Pancreas (tissue), 10 donors: ENCODE measurements around the gene AVEN. TPM values are rescaled to one million over a fixed set of nuclear protein-coding genes. Genes with fewer than 3 reads are reported as not detected.

ENCODE experiments used
- ATAC-seq, 4 donors: fragments of 200-7000 bp; cut with Tn5 transposase; one replicate each; pipeline versions ENCODE4 v1.8.0 to v1.9.1; 2020; ENCODE audit warnings: mild to moderate bottlenecking in 4 of 4, moderate library complexity in 4 of 4
- DNase-seq, 6 donors: peaks; one replicate each; pipeline ENCODE4 v3.0.0-alpha.2; 2020
- FAIRE-seq: peaks from 2 replicates; lab custom pipeline; 2012; peaks lifted over from hg19 to GRCh38; lab: Jason Lieb, UNC
- H3K27ac ChIP-seq, 4 donors: fragments of 200-600 bp; sonication (generic); 1 replicate in 3 of 4; 2 replicates in 1 of 4; pipeline versions ENCODE4 v1.5.0 to v1.8.0; 2020
- H3K27me3 ChIP-seq, 4 donors: fragments of 200-600 bp; one replicate each; pipeline ENCODE4 v1.8.0; 2021
- H3K36me3 ChIP-seq, 3 donors: fragments of 200-600 bp; sonication (generic) in 1 of 3; one replicate each; pipeline versions ENCODE4 v1.5.0 to v1.8.0; 2020 to 2021
- H3K4me1 ChIP-seq, 3 donors: fragments of 200-600 bp; one replicate each; pipeline ENCODE4 v1.8.0; 2021
- H3K4me3 ChIP-seq, 4 donors: fragments of 200-600 bp; sonication (generic) in 2 of 4; one replicate each; pipeline versions ENCODE4 v1.5.0 to v1.8.0; 2020 to 2021
- H3K9me3 ChIP-seq, 4 donors: fragments of 200-600 bp; one replicate each; pipeline ENCODE4 v1.8.0; 2021
- CTCF ChIP-seq, 4 donors: fragments of 200-600 bp; sonication (generic) in 3 of 4; IDR thresholded peaks; one replicate each; pipeline versions ENCODE4 v1.5.0 to v1.8.0; 2021; ENCODE audit warnings: antibody characterized with exemption in 4 of 4
- WGBS, 2 donors: extraction: QIAGEN DNeasy Blood & Tissue Kit; methylation state at CpG; one replicate each; pipeline ENCODE4 v1.1.7; 2013; 5-methylcytosine and 5-hydroxymethylcytosine counted together
- intact Hi-C, 3 donors: fragments of 100-400 bp; cut with DNase I; formaldehyde crosslinking; loops; one replicate each; pipeline versions ENCODE4 v1.11.1 to v1.14.2; 2022
- polyA plus RNA-seq, 2 donors: library from polyadenylated mRNA; stranded (reverse); fragments of 200-250 nt; gene quantifications; one replicate each; pipeline ENCODE4 v1.2.3, GENCODE V29; 2013
- total RNA-seq, 6 donors: library from RNA; stranded (reverse); fragmentation: NEBNext Ultra II Directional in 4 of 6; extraction: Animal tissue kit (Norgen Biotek cat#: 25700) in 4 of 6; gene quantifications; one replicate each; pipeline versions ENCODE4 v1.2.1 to v1.2.4, GENCODE V29; 2021 to 2023
- donor health status: healthy with polysubstance abuse.
- donor health status: DM: no; HTN: no; CAD: no; lungs with moderate emphysema.
- donor health status: DM: no; HTN: no; CAD: no.
- donor health status: control.
- donor health status: control.
- donor health status: Bipolar disorder and iron deficiency.
- donor health status: DM: yes; HTN: yes; CAD: no.
- donor health status: DM: no; HTN: no; CAD: no.
- donor health status: DM: no; HTN: no; CAD: no.
- donor health status: DM: yes; HTN: yes; CAD: no.

The AVEN gene
- total and polyA plus RNA-seq, 8 donors, result 5.9 to 13.9 (median 9.6) TPM

GRCh38 chr15:33941279-33942063, 97.5 kb downstream of the AVEN start:
- intact Hi-C loops, result no loop called here
- H3K36me3 ChIP-seq, result no peaks in the 10 kb centered on the region
- peak; percentile 81 for FAIRE-seq
- TF ChIP-seq CTCF (IDR thresholded peaks at IDR 0.05), result no peak
- H3K27me3 ChIP-seq, result no peaks in the 10 kb centered on the region
- no peaks in the 10 kb centered on the region for H3K9me3 ChIP-seq
- H3K4me3 ChIP-seq, result no peak overlapping the region
- 54 to 62% methylated on average over 4 of the region's 4 CpGs for WGBS, 2 donors
- peaks cover 0 to 12% (median 0%) of the 10 kb centered on the region in 3 donors for H3K4me1 ChIP-seq
- peak in 2 of 4 donors; percentile 68 to 78 for ATAC-seq
- H3K27ac ChIP-seq, result no peak overlapping the region
- DNase-seq, result no peak

- FAIRE-seq (no peak), DNase-seq (no peak), ATAC-seq (no peak)
- WGBS, 2 donors, result 71 to 83% methylated on average over 5 of the region's 5 CpGs
- H3K4me1 ChIP-seq, result no peaks in the 10 kb centered on the region
- no peak for TF ChIP-seq CTCF (IDR thresholded peaks at IDR 0.05)
- H3K27ac ChIP-seq, result no peak overlapping the region
- intact Hi-C loops, result no loop called here
- H3K9me3 ChIP-seq, result no peaks in the 10 kb centered on the region
- no peaks in the 10 kb centered on the region for H3K36me3 ChIP-seq
- H3K27me3 ChIP-seq, result no peaks in the 10 kb centered on the region
- H3K4me3 ChIP-seq, result no peak overlapping the region
Measured at GRCh38 chr15:33934921-33935320, 104.1 kb downstream of the AVEN start.

- FAIRE-seq (no peak), ATAC-seq (no peak), DNase-seq (no peak)
- Histone ChIP-seq H3K36me3 (no peaks in the 10 kb centered on the region), H3K4me1 (no peaks in the 10 kb centered on the region), H3K27ac (no peak overlapping the region), H3K9me3 (no peaks in the 10 kb centered on the region), H3K4me3 (no peak overlapping the region), H3K27me3 (no peaks in the 10 kb centered on the region)
- intact Hi-C loops, result no loop called here
- TF ChIP-seq CTCF (IDR thresholded peaks at IDR 0.05), result no peak
- 61% methylated on average over 3 of the region's 3 CpGs for WGBS, 2 donors
Measured at GRCh38 chr15:33934396-33934795, 104.6 kb downstream of the AVEN start.

- WGBS, 2 donors, result 96 to 100% methylated on average over 2 of the region's 2 CpGs
- ATAC-seq, result no peak
- no peak for DNase-seq
- TF ChIP-seq CTCF (IDR thresholded peaks at IDR 0.05), result no peak
- no peak for FAIRE-seq
- Histone ChIP-seq H3K4me3 (no peak overlapping the region), H3K27ac (no peak overlapping the region), H3K4me1 (no peaks in the 10 kb centered on the region), H3K9me3 (no peaks in the 10 kb centered on the region), H3K27me3 (no peaks in the 10 kb centered on the region), H3K36me3 (no peaks in the 10 kb centered on the region)
- intact Hi-C loops, result no loop called here
Measured at GRCh38 chr15:33932734-33933133, 106.3 kb downstream of the AVEN start.

GRCh38 chr15:33926260-33926659, 112.7 kb downstream of the AVEN start:
- no peak for ATAC-seq
- no peak for FAIRE-seq
- Histone ChIP-seq H3K9me3 (no peaks in the 10 kb centered on the region), H3K27ac (no peak overlapping the region), H3K4me3 (no peak overlapping the region), H3K36me3 (no peaks in the 10 kb centered on the region), H3K27me3 (no peaks in the 10 kb centered on the region), H3K4me1 (no peaks in the 10 kb centered on the region)
- DNase-seq, result no peak
- intact Hi-C loops, result no loop called here
- no peak for TF ChIP-seq CTCF (IDR thresholded peaks at IDR 0.05)
- 74 to 76% methylated on average over 4 of the region's 4 CpGs for WGBS, 2 donors
